Fibroblast of mammary gland (primary cell): ENCODE data around the gene ARFGAP1.
"Not testable (repeated sequence)": the region's sequence is repeated elsewhere in the genome, so short reads cannot be mapped to it uniquely, and the experiment has no call there.

Source experiments
- DNase-seq: peaks from one replicate; pipeline ENCODE4 v3.0.0-alpha.2; 2010; ENCODE audit warnings: low read depth
- H3K4me3 ChIP-seq: 2 replicates; pipeline ENCODE4 v1.5.1; 2011; ENCODE audit warnings: low read depth, mild to moderate bottlenecking, low read length, moderate library complexity; ENCODE audit not compliant: control insufficient read depth
- CTCF ChIP-seq: conservative IDR thresholded peaks from 2 replicates; pipeline ENCODE4 v1.5.1; 2011; ENCODE audit warnings: low read depth, low read length, inconsistent platforms; ENCODE audit not compliant: control insufficient read depth, insufficient read depth

ARFGAP1 gene

DNA sequence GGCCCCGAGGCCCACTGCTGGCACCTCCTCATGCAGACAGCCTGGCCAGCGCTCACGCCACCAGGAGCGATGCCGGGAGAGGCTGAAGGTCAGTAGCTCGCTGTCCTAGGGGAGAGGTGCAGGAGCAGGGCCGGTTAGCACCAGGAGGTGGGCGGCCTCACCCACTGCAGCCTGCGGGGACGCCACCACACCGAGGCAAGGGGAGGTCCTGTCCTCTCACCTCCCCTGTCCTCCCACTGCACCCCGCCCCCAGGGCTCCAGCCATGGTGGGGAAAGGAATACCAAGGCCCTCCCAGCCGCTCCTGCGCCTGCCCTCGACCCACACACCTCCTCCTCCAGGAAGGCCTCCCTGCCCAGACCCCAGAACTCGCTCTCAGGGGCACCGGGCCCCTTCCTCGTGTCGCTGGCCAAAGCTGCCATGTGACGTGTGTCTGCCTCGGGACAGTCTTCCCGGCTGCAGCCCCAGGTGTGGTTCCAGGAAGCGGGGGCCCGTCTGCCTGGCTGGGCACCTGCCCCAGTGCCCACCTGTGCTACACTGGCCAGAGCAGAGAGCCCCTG lies 24.9 kb upstream of the ARFGAP1 start:
- no peak overlapping the region for H3K4me3 ChIP-seq
- TF ChIP-seq CTCF, result no peak
- no peak for DNase-seq

DNA sequence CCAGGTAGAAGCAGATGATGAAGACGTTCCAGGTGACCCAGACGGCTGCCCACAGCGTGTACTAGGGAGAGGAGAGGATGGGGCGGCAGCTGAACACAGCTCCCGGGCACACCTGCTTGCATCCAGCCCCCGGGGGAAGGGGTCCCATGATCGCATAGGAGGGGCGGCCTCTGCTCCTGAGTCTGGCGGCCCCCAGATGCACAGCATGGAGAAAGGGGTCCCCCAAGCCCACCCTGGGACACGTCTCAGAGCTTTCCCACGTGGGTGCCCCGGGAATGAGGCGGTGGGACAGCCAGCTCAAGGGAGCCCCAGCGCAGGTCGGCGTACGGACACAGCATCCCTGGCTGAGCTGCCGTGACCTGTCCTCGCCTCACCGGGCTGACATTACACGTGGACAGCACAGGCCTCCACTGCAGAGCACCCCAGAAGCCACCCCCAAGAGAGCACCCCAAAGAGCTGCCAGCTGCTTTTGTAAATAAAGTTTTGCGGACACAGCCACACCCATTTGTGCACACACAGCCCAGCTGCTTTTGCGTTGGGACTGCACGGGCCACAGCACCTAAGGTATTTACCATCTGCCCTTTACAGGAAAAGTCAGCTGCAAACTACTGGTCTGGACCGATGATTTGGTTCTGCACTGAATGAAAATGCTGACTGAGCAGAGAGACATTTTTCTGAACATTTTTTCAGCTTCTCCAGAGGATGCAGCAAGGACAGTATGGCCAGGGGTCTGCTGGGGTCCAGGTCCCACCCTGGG lies 23.6 kb upstream of the ARFGAP1 start:
- DNase-seq, result no peak
- H3K4me3 ChIP-seq, result no peak overlapping the region
- TF ChIP-seq CTCF, result no peak

GRCh38 chr20:63249891-63250290 lies 22.7 kb upstream of the ARFGAP1 start:
- no peak overlapping the region for H3K4me3 ChIP-seq
- no peak for DNase-seq
- no peak for TF ChIP-seq CTCF

- not testable (repeated sequence) for H3K4me3 ChIP-seq, DNase-seq
These were observed 21.3 kb upstream of the ARFGAP1 start for GRCh38 chr20:63251350-63251749.

DNA sequence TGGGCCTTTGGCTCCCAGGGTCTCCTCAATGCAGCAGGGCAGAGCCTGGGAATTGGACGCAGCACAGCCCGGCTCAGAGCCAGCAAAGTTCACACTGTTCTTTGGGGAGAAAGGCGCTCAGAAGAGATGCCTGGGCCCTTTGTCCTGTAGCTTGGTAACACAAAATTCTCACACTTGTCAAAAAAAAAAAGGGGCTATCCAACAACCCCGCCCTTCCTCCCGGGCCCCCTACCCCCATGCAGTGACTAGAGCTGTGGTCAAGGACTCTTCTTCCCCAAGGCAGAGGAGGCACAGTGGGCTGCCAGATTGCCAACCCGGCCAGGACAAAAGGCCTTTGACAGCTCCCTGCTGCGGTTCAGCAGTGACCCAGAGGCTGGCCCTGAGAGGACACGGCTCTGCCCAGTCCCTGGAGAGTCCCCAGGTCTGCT lies 20.3 kb upstream of the ARFGAP1 start:
- no peak for DNase-seq
- no peak for TF ChIP-seq CTCF
- no peak overlapping the region for H3K4me3 ChIP-seq

- H3K4me3 ChIP-seq, result no peak overlapping the region
- DNase-seq, result no peak
- no peak for TF ChIP-seq CTCF
These were observed 19.6 kb upstream of the ARFGAP1 start for GRCh38 chr20:63253065-63253437.

GRCh38 chr20:63253438-63254231 lies 19.0 kb upstream of the ARFGAP1 start:
- no peak for DNase-seq
- no peak overlapping the region for H3K4me3 ChIP-seq
- no peak for TF ChIP-seq CTCF
